CD4-positive, alpha-beta memory T cell (primary cell): ENCODE data around the gene SIM1. TPM values are rescaled to one million over a fixed set of nuclear protein-coding genes. Genes with fewer than 3 reads are reported as not detected.

Experiments used
- CTCF ChIA-PET: fragments of 350-600 bp; sonication (Branson Sonifier 250); formaldehyde crosslinking; loops from one replicate; lab custom pipeline; 2021; ENCODE audit warnings: inconsistent platforms; ENCODE audit not compliant: partially characterized antibody; lab: Charles Lee
- POLR2A ChIA-PET: fragments of 350-600 bp; sonication (Branson Sonifier 250); formaldehyde crosslinking; loops from one replicate; lab custom pipeline; 2021; ENCODE audit not compliant: partially characterized antibody; lab: Charles Lee
- DNase-seq, 5 donors: peaks; one replicate each; pipeline versions ENCODE4 v3.0.0 to v3.0.0-alpha.2; 2020 to 2022; ENCODE audit warnings: mixed read lengths in 1 of 5
- H3K27ac ChIP-seq: one replicate; pipeline ENCODE4 v1.7.0; 2013; ENCODE audit warnings: low read depth, low read length
- H3K27me3 ChIP-seq: 2 replicates; pipeline ENCODE4 v1.7.0; 2013; ENCODE audit warnings: mild to moderate bottlenecking, low read length, moderate library complexity; ENCODE audit not compliant: insufficient read depth
- H3K36me3 ChIP-seq: 2 replicates; pipeline ENCODE4 v1.7.0; 2013; ENCODE audit warnings: mild to moderate bottlenecking, low read length, moderate library complexity; ENCODE audit not compliant: insufficient read depth
- H3K4me1 ChIP-seq: 2 replicates; pipeline ENCODE4 v1.7.0; 2013; ENCODE audit warnings: mild to moderate bottlenecking, low read length, moderate library complexity; ENCODE audit not compliant: insufficient read depth
- H3K4me3 ChIP-seq, 2 donors: one replicate each; pipeline ENCODE4 v1.7.0; 2013; ENCODE audit warnings: low read length in 2 of 2, mild to moderate bottlenecking in 1 of 2
- H3K9me3 ChIP-seq, 2 donors: one replicate each; pipeline ENCODE4 v1.7.0; 2013; ENCODE audit warnings: low read length in 2 of 2, control low read depth in 1 of 2; ENCODE audit not compliant: control insufficient read depth in 1 of 2
- H3K27ac Mint-ChIP-seq, 7 donors: one replicate each; pipeline ENCODE4 v1.8.0; 2020 to 2021; ENCODE audit warnings: mixed read lengths in 7 of 7, mild to moderate bottlenecking in 6 of 7, inconsistent platforms in 3 of 7, moderate library complexity in 3 of 7
- H3K27me3 Mint-ChIP-seq, 2 donors: one replicate each; pipeline ENCODE4 v1.8.0; 2020 to 2021; ENCODE audit warnings: mixed read lengths in 2 of 2
- H3K36me3 Mint-ChIP-seq, 2 donors: one replicate each; pipeline ENCODE4 v1.8.0; 2020 to 2021; ENCODE audit warnings: mixed read lengths in 2 of 2, inconsistent platforms in 1 of 2, mild to moderate bottlenecking in 1 of 2
- H3K4me1 Mint-ChIP-seq, 4 donors: one replicate each; pipeline ENCODE4 v1.8.0; 2020 to 2021; ENCODE audit warnings: mixed read lengths in 4 of 4, mild to moderate bottlenecking in 1 of 4
- H3K4me3 Mint-ChIP-seq, 8 donors: one replicate each; pipeline ENCODE4 v1.8.0; 2020 to 2021; ENCODE audit warnings: mixed read lengths in 8 of 8, mild to moderate bottlenecking in 7 of 8, moderate library complexity in 6 of 8, inconsistent platforms in 3 of 8
- H3K9me3 Mint-ChIP-seq, 8 donors: one replicate each; pipeline ENCODE4 v1.8.0; 2020 to 2021; ENCODE audit warnings: mixed read lengths in 8 of 8, mild to moderate bottlenecking in 5 of 8, inconsistent platforms in 3 of 8, moderate library complexity in 1 of 8
- intact Hi-C: fragments of 100-400 bp; cut with micrococcal nuclease; formaldehyde crosslinking; loops from one replicate; pipeline ENCODE4 v1.15.1; 2023
- polyA plus RNA-seq, 2 donors: library from polyadenylated mRNA; unstranded; fragments of 300-500 nt; fragmentation: Illumina TruSeq; gene quantifications; one replicate each; pipeline ENCODE4 v1.2.3, GENCODE V29; 2021
- total RNA-seq, 2 experiments: library from RNA; stranded (reverse); gene quantifications; one replicate each; pipeline ENCODE4 v1.2.3, GENCODE V29; 2021

Gene SIM1
- total and polyA plus RNA-seq, 4 experiments from 2014 or later, result not detected

- Mint-ChIP-seq H3K4me3 (no peak overlapping the region), H3K9me3 (no peaks in the 10 kb centered on the region), H3K4me1 (no peaks in the 10 kb centered on the region), H3K36me3 (no peaks in the 10 kb centered on the region), H3K27me3 (peaks cover 0 to 2% of the 10 kb centered on the region in 2 donors), H3K27ac (no peak overlapping the region)
- POLR2A ChIA-PET, result no interaction called here
- Histone ChIP-seq H3K36me3 (no peaks in the 10 kb centered on the region), H3K9me3 (no peaks in the 10 kb centered on the region), H3K4me3 (no peak overlapping the region), H3K4me1 (no peaks in the 10 kb centered on the region), H3K27me3 (no peaks in the 10 kb centered on the region), H3K27ac (no peak overlapping the region)
- intact Hi-C loops, result no loop called here
- CTCF ChIA-PET, result no interaction called here
- DNase-seq, result no peak
Measured at GRCh38 chr6:100382031-100382430, 82.7 kb downstream of the SIM1 start.

- H3K27ac ChIP-seq, result no peak overlapping the region
- no peaks in the 10 kb centered on the region for H3K27me3 ChIP-seq
- Mint-ChIP-seq H3K4me3 (no peak overlapping the region), H3K36me3 (no peaks in the 10 kb centered on the region), H3K27me3 (peaks cover 0 to 2% of the 10 kb centered on the region in 2 donors), H3K4me1 (no peaks in the 10 kb centered on the region), H3K9me3 (no peaks in the 10 kb centered on the region), H3K27ac (no peak overlapping the region)
- ChIA-PET POLR2A (no interaction called here), CTCF (no interaction called here)
- no peak overlapping the region for H3K4me3 ChIP-seq
- intact Hi-C loops, result no loop called here
- no peak for DNase-seq
- no peaks in the 10 kb centered on the region for H3K9me3 ChIP-seq
- H3K4me1 ChIP-seq, result no peaks in the 10 kb centered on the region
- H3K36me3 ChIP-seq, result no peaks in the 10 kb centered on the region
Measured at GRCh38 chr6:100381111-100381510, 83.6 kb downstream of the SIM1 start.

DNA sequence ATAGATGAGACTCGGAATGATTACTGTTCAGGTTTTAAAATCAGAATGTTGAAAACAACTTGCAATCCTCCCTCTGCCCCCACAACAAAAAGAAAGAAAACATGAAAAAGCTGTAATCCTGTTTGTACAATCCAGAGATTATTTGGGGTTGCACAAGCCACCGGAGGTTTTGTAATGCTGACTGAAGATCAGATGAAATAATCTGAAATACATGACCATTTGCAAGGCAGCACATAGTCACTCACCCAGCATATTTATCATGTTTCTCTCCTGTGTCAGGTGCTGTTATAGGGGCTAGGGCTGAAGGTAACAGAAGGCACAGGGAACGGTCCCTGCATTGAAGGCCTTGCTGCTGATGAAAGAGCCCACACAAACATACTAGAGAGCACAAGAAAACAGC is 85.3 kb downstream of the SIM1 start:
- Mint-ChIP-seq H3K4me1 (no peaks in the 10 kb centered on the region), H3K27ac (no peak overlapping the region)
- intact Hi-C loops, result no loop called here

DNA sequence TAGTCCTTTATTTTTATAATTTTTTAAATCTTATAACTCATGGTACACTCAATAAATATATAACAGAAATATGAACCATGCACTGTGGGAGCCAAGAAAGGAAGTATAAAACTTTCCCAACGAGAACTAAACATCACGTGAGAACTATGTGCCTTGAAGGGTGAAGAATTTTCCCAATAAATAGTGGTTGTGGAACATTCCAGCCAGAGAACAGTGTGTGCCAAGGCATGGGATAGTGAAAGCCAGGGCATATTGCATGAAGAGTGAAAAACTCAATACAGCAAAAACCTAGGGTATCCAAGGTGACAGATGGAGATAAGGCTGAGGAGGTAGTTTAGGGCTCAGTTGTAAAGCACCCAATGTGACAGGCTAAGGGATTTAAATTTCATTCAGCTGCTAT is 86.1 kb downstream of the SIM1 start:
- Histone ChIP-seq H3K9me3 (no peaks in the 10 kb centered on the region), H3K4me1 (no peaks in the 10 kb centered on the region), H3K27ac (no peak overlapping the region), H3K4me3 (no peak overlapping the region), H3K36me3 (no peaks in the 10 kb centered on the region), H3K27me3 (no peaks in the 10 kb centered on the region)
- no peak overlapping the region for H3K27ac Mint-ChIP-seq
- peaks cover 0 to 2% (median 0%) of the 10 kb centered on the region in 8 donors for H3K9me3 Mint-ChIP-seq
- CTCF ChIA-PET, result no interaction called here
- no peaks in the 10 kb centered on the region for H3K4me1 Mint-ChIP-seq
- intact Hi-C loops, result no loop called here
- H3K4me3 Mint-ChIP-seq, result no peak overlapping the region
- DNase-seq, result no peak
- no peaks in the 10 kb centered on the region for H3K27me3 Mint-ChIP-seq
- POLR2A ChIA-PET, result no interaction called here
- no peaks in the 10 kb centered on the region for H3K36me3 Mint-ChIP-seq

More for the DNA sequence above, 85.3 kb downstream of the SIM1 start:
- Histone ChIP-seq H3K36me3 (no peaks in the 10 kb centered on the region), H3K4me3 (no peak overlapping the region), H3K27ac (no peak overlapping the region), H3K4me1 (no peaks in the 10 kb centered on the region), H3K9me3 (no peaks in the 10 kb centered on the region), H3K27me3 (no peaks in the 10 kb centered on the region)
- no peak overlapping the region for H3K4me3 Mint-ChIP-seq
- POLR2A ChIA-PET, result no interaction called here
- CTCF ChIA-PET, result no interaction called here
- no peaks in the 10 kb centered on the region for H3K36me3 Mint-ChIP-seq
- H3K27me3 Mint-ChIP-seq, result no peaks in the 10 kb centered on the region
- no peak for DNase-seq
- no peaks in the 10 kb centered on the region for H3K9me3 Mint-ChIP-seq

- DNase-seq, result no peak
- CTCF ChIA-PET, result no interaction called here
- Mint-ChIP-seq H3K4me3 (no peak overlapping the region), H3K27ac (no peak overlapping the region), H3K36me3 (no peaks in the 10 kb centered on the region), H3K27me3 (peaks cover 0 to 2% of the 10 kb centered on the region in 2 donors), H3K4me1 (no peaks in the 10 kb centered on the region), H3K9me3 (peaks cover 0 to 2% (median 0%) of the 10 kb centered on the region in 8 donors)
- Histone ChIP-seq H3K36me3 (no peaks in the 10 kb centered on the region), H3K9me3 (no peaks in the 10 kb centered on the region), H3K27ac (no peak overlapping the region), H3K4me1 (no peaks in the 10 kb centered on the region), H3K4me3 (no peak overlapping the region), H3K27me3 (no peaks in the 10 kb centered on the region)
- POLR2A ChIA-PET, result no interaction called here
- intact Hi-C loops, result no loop called here
Measured at GRCh38 chr6:100376103-100376502, 88.6 kb downstream of the SIM1 start.

- Histone ChIP-seq H3K27ac (no peak overlapping the region), H3K9me3 (no peaks in the 10 kb centered on the region), H3K4me3 (no peak overlapping the region), H3K36me3 (no peaks in the 10 kb centered on the region), H3K27me3 (no peaks in the 10 kb centered on the region), H3K4me1 (no peaks in the 10 kb centered on the region)
- DNase-seq, result no peak
- Mint-ChIP-seq H3K9me3 (peaks cover 0 to 2% (median 0%) of the 10 kb centered on the region in 8 donors), H3K27ac (no peak overlapping the region), H3K36me3 (no peaks in the 10 kb centered on the region), H3K4me3 (no peak overlapping the region), H3K27me3 (peaks cover 0 to 2% of the 10 kb centered on the region in 2 donors), H3K4me1 (no peaks in the 10 kb centered on the region)
- ChIA-PET CTCF (no interaction called here), POLR2A (no interaction called here)
- intact Hi-C loops, result no loop called here
Measured at GRCh38 chr6:100372326-100373091, 92.2 kb downstream of the SIM1 start.

GRCh38 chr6:100371591-100371990 is 93.1 kb downstream of the SIM1 start:
- Mint-ChIP-seq H3K9me3 (peaks cover 0 to 2% (median 0%) of the 10 kb centered on the region in 8 donors), H3K4me3 (no peak overlapping the region), H3K4me1 (no peaks in the 10 kb centered on the region), H3K36me3 (no peaks in the 10 kb centered on the region), H3K27me3 (peaks cover 0 to 2% of the 10 kb centered on the region in 2 donors), H3K27ac (no peak overlapping the region)
- Histone ChIP-seq H3K36me3 (no peaks in the 10 kb centered on the region), H3K9me3 (no peaks in the 10 kb centered on the region), H3K4me1 (no peaks in the 10 kb centered on the region), H3K27ac (no peak overlapping the region), H3K4me3 (no peak overlapping the region), H3K27me3 (no peaks in the 10 kb centered on the region)
- POLR2A ChIA-PET, result no interaction called here
- CTCF ChIA-PET, result no interaction called here
- intact Hi-C loops, result no loop called here
- DNase-seq, result no peak
